MCF 10A (cell line): ENCODE results near the gene PARP8. TPM values are rescaled to one million over a fixed set of nuclear protein-coding genes. Genes with fewer than 3 reads are reported as not detected.

ENCODE experiments used
- BruUV-seq: library from RNA; stranded (reverse); fragments of 400-500 nt; replicated peaks from 2 replicates; lab custom pipeline; 2021; lab: Mats Ljungman, UMichigan
- CTCF ChIA-PET: fragments of 300-600 bp; sonication (Branson Sonifier 250); formaldehyde crosslinking; extraction: SDS; loops from one replicate; lab custom pipeline; 2021; ENCODE audit warnings: antibody characterized with exemption, inconsistent platforms; lab: Yijun Ruan, JAX
- POLR2A ChIA-PET: fragments of 300-600, 350-650 bp; sonication (Branson Sonifier 250); formaldehyde crosslinking; extraction: SDS; loops from one replicate; lab custom pipeline; 2020; ENCODE audit warnings: antibody characterized with exemption, inconsistent platforms; lab: Yijun Ruan, JAX
- DNase-seq: peaks from one replicate; pipeline ENCODE4 v3.0.0-alpha.2; 2018; ENCODE audit not compliant: unreplicated experiment
- H3K27ac Mint-ChIP-seq: one replicate; pipeline ENCODE4 v1.8.0; 2022; ENCODE audit warnings: mild to moderate bottlenecking, low read depth, mixed read lengths; ENCODE audit not compliant: unreplicated experiment
- H3K27me3 Mint-ChIP-seq: one replicate; pipeline ENCODE4 v1.8.0; 2022; ENCODE audit warnings: mixed read lengths; ENCODE audit not compliant: insufficient read depth, unreplicated experiment
- H3K36me3 Mint-ChIP-seq: one replicate; pipeline ENCODE4 v1.8.0; 2022; ENCODE audit warnings: mild to moderate bottlenecking, moderate library complexity, mixed read lengths; ENCODE audit not compliant: insufficient read depth, unreplicated experiment
- H3K4me1 Mint-ChIP-seq: one replicate; pipeline ENCODE4 v1.8.0; 2022; ENCODE audit warnings: mixed read lengths; ENCODE audit not compliant: insufficient read depth, unreplicated experiment
- H3K4me3 Mint-ChIP-seq: one replicate; pipeline ENCODE4 v1.8.0; 2022; ENCODE audit warnings: mild to moderate bottlenecking, moderate library complexity, mixed read lengths; ENCODE audit not compliant: unreplicated experiment
- H3K9me3 Mint-ChIP-seq: one replicate; pipeline ENCODE4 v1.8.0; 2022; ENCODE audit warnings: mixed read lengths; ENCODE audit not compliant: unreplicated experiment
- CTCF ChIP-seq: fragments of 200-600 bp; IDR thresholded peaks from one replicate; pipeline ENCODE4 v1.8.0; 2022; ENCODE audit warnings: antibody characterized with exemption, mild to moderate bottlenecking; ENCODE audit not compliant: unreplicated experiment
- intact Hi-C: fragments of 100-400 bp; cut with micrococcal nuclease; formaldehyde crosslinking; loops from 2 replicates; pipeline ENCODE4 v1.14.1; 2022
- total RNA-seq: library from RNA; stranded (reverse); gene quantifications from 2 replicates; pipeline ENCODE4 v1.2.3, GENCODE V29; 2022

The PARP8 gene
- total RNA-seq, 1 experiment from 2014 or later = 31.2 TPM

- ChIA-PET CTCF (interaction anchor here (1.0 kb wide), 1 partner anchor 23 kb away, joined by 5 read pairs; no protein-coding TSS in a partner anchor), POLR2A (interaction anchor here (0.9 kb wide), 1 partner anchor 23 kb away, joined by 5 read pairs; no protein-coding TSS in a partner anchor)
- H3K27me3 Mint-ChIP-seq = no peaks in the 10 kb centered on the region
- DNase-seq = no peak
- no TSS peak for BruUV-seq
- no peak for TF ChIP-seq CTCF
- H3K9me3 Mint-ChIP-seq = no peaks in the 10 kb centered on the region
- peaks cover 15% of the 10 kb centered on the region for H3K4me1 Mint-ChIP-seq
- intact Hi-C loops = no loop called here
- H3K27ac Mint-ChIP-seq = no peak overlapping the region
- H3K4me3 Mint-ChIP-seq = no peak overlapping the region
- peaks cover 4% of the 10 kb centered on the region for H3K36me3 Mint-ChIP-seq
These were observed 36.9 kb downstream of the PARP8 start for GRCh38 chr5:50703367-50703666.

GRCh38 chr5:50704730-50705129, 38.3 kb downstream of the PARP8 start:
- H3K9me3 Mint-ChIP-seq = no peaks in the 10 kb centered on the region
- no peak for TF ChIP-seq CTCF
- ChIA-PET CTCF (no interaction called here), POLR2A (interaction anchor here (0.8 kb wide), 1 partner anchor 11 kb away, joined by 3 read pairs; no protein-coding TSS in a partner anchor)
- DNase-seq = no peak
- peaks cover 28% of the 10 kb centered on the region for H3K4me1 Mint-ChIP-seq
- no TSS peak for BruUV-seq
- H3K4me3 Mint-ChIP-seq = no peak overlapping the region
- intact Hi-C loops = no loop called here
- peaks cover 5% of the 10 kb centered on the region for H3K36me3 Mint-ChIP-seq
- no peaks in the 10 kb centered on the region for H3K27me3 Mint-ChIP-seq
- no peak overlapping the region for H3K27ac Mint-ChIP-seq

- no TSS peak for BruUV-seq
- no peak overlapping the region for H3K4me3 Mint-ChIP-seq
- TF ChIP-seq CTCF = no peak
- no peak overlapping the region for H3K27ac Mint-ChIP-seq
- no peaks in the 10 kb centered on the region for H3K27me3 Mint-ChIP-seq
- POLR2A ChIA-PET = no interaction called here
- peaks cover 5% of the 10 kb centered on the region for H3K36me3 Mint-ChIP-seq
- CTCF ChIA-PET = no interaction called here
- H3K4me1 Mint-ChIP-seq = peaks cover 39% of the 10 kb centered on the region
- intact Hi-C loops = no loop called here
- peak; percentile 16 for DNase-seq
- H3K9me3 Mint-ChIP-seq = no peaks in the 10 kb centered on the region
These were observed 43.0 kb downstream of the PARP8 start for GRCh38 chr5:50709471-50709870.

DNA sequence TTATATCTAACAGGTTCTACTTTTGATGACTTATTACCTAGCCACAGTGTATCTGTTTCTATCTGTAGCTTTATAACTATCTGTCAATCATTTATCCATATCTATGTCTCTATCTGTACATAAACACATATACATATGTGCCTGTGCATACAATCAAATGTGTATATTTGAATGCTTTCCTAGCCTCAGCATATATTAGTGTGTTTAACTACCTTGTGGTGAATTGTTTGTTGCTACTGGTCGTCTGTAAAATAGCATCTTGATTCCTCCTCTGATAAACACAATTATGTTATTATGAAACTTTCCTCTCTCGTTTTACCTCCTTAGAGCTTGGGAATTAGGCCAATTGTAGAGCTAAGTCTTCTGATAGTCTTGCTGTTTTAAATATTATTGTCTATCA, 44.4 kb downstream of the PARP8 start:
- peaks cover 39% of the 10 kb centered on the region for H3K4me1 Mint-ChIP-seq
- H3K27ac Mint-ChIP-seq = peak overlapping the region; percentile 65
- POLR2A ChIA-PET = interaction anchor here (0.7 to 1.3 kb wide), 4 partner anchors 15 to 86 kb away, joined by 3 to 4 read pairs (median 4); partner anchors contain the start of gene PARP8
- CTCF ChIA-PET = no interaction called here
- no TSS peak for BruUV-seq
- intact Hi-C loops = no loop called here
- H3K4me3 Mint-ChIP-seq = peak overlapping the region; percentile 48
- H3K36me3 Mint-ChIP-seq = peaks cover 5% of the 10 kb centered on the region
- no peaks in the 10 kb centered on the region for H3K9me3 Mint-ChIP-seq
- no peak for TF ChIP-seq CTCF
- no peak for DNase-seq
- no peaks in the 10 kb centered on the region for H3K27me3 Mint-ChIP-seq
